ENCODE data around the gene COG2. TPM values are rescaled to one million over a fixed set of nuclear protein-coding genes. Genes with fewer than 3 reads are reported as not detected.
"Not testable (repeated sequence)": the region's sequence is repeated elsewhere in the genome, so short reads cannot be mapped to it uniquely, and the experiment has no call there.

The COG2 gene
- total RNA-seq, 2 experiments from 2014 or later, result 41.0 to 42.4 TPM

- ChIA-PET POLR2A (no interaction called here), CTCF (no interaction called here)
Observed at GRCh38 chr1:230709619-230710542, 67.6 kb downstream of the COG2 start.

DNA sequence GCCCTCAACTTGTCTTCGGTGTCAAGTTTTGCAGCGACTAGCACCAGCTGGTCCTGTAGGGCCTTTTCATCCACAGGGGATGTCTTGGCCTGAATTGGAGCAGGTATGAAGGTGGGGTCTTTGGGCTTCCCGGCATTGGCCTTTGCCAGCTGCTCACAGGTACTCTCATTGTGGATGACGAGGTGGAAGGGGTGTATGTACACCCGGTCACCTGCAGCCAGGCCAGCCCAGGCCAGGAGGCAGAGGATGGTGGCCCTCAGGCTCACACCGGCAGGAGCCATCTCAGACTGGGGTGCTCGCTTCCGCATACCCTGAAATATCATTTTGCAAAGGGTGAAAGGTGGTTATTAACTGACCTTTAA, 68.2 kb downstream of the COG2 start:
- CTCF ChIA-PET, result no interaction called here

DNA sequence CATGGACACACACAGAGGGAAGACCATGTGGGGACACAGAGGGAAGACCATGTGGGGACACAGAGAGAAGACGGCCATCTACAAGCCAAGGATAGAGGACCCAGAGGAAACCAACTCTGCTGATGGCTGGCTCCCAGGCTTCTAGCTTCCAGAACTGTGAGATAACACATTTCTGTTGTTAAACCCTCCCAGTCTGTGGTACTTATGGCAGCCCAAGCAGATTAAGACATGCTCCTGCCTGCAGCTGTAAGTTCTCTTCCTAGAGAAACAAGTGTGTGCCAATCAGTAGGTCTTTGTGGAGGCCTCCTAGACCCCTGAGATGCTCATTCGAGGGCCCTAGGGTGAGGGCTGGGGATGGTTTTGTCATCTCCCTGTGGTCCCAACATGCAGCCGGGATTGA, 69.0 kb downstream of the COG2 start:
- ChIA-PET POLR2A (no interaction called here), CTCF (no interaction called here)

More for the DNA sequence above, 68.2 kb downstream of the COG2 start:
- POLR2A ChIA-PET, result no interaction called here

GRCh38 chr1:230712470-230712942, 70.2 kb downstream of the COG2 start:
- ChIA-PET POLR2A (no interaction called here), CTCF (no interaction called here)

- POLR2A ChIA-PET, result no interaction called here
Observed at GRCh38 chr1:230713138-230713537, 70.9 kb downstream of the COG2 start.

DNA sequence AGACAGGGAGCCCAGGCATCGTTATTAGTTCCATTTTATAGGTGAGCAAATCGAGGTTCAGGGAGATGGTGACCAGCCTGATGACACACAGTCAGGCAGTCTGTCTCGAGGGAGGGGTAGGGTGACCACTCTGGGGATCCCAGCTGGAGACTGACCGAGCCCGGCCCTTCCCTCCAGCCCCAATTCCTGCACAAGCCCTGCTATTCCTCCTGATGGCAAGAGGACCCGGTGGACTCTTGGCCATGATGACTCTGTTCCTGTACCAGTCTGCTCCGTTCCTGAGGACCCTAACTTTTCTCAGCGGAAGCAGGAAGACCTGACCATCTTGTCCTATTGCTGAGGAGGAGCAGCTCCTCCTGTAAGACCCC, 71.2 kb downstream of the COG2 start:
- ChIA-PET POLR2A (no interaction called here), CTCF (no interaction called here)

More at GRCh38 chr1:230713138-230713537, 70.9 kb downstream of the COG2 start:
- CTCF ChIA-PET, result no interaction called here

- CTCF ChIA-PET, result no interaction called here
- POLR2A ChIA-PET, result no interaction called here
Observed at GRCh38 chr1:230713915-230714764, 71.9 kb downstream of the COG2 start, which contains the start of gene AGT. Gene AGT (minus strand): TSS chr1:230714122. CDS start chr1:230710823, 3,299 bp downstream.

GRCh38 chr1:230715510-230715909, 73.2 kb downstream of the COG2 start:
- POLR2A ChIA-PET, result no interaction called here
- CTCF ChIA-PET, result no interaction called here

DNA sequence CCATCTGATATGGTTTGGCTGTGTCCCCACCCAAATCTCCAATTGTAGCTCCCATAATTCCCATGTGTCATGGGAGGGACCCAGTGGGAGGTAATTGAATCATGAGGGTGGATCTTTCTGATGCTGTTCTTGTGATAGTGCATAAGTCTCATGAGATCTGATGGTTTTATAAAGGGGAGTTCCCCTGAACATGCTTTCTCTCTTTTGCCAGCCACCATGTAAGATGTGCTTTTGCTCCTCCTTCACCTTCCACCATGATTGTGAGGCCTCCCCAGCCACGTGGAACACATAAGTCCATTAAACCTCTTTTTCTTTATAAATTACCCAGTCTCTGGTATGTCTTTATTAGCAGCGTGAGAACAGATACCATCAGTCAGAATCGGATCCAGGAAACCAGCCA, 74.2 kb downstream of the COG2 start:
- POLR2A ChIA-PET, CTCF ChIA-PET: not testable (repeated sequence)

- ChIA-PET POLR2A (no interaction called here), CTCF (no interaction called here)
Observed at GRCh38 chr1:230717251-230717650, 75.0 kb downstream of the COG2 start.

DNA sequence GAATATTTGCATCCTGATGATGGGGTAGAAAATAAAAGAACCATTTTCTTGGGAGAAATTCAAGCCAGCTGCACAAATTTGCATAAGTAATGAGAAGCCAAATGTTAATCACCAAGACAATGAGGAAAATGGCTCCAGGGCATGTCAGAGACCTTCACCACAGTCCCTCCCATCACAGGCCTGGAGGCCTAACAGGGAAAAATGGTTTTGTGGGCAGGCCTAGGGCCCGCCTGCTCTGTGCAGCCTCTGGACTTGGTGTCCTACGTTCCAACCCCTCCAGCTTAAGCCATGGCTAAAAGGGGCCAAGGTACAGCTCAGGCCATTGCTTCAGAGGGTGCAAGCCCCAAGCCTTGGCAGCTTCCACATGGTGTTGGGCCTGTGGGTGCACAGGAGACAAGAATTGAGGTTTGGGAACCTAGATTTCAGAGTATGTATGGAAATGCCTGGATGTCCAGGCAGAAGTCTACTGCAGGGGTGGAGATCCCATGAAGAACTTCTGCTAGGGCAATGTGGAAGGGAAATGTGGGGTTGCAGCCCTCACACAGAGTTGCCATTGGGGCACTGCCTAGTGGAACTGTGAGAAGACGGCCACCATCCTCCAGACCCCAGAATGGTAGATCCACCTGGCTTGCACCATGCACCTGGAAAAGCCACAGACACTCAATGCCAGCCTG, 79.7 kb downstream of the COG2 start:
- CTCF ChIA-PET, POLR2A ChIA-PET: not testable (repeated sequence)

DNA sequence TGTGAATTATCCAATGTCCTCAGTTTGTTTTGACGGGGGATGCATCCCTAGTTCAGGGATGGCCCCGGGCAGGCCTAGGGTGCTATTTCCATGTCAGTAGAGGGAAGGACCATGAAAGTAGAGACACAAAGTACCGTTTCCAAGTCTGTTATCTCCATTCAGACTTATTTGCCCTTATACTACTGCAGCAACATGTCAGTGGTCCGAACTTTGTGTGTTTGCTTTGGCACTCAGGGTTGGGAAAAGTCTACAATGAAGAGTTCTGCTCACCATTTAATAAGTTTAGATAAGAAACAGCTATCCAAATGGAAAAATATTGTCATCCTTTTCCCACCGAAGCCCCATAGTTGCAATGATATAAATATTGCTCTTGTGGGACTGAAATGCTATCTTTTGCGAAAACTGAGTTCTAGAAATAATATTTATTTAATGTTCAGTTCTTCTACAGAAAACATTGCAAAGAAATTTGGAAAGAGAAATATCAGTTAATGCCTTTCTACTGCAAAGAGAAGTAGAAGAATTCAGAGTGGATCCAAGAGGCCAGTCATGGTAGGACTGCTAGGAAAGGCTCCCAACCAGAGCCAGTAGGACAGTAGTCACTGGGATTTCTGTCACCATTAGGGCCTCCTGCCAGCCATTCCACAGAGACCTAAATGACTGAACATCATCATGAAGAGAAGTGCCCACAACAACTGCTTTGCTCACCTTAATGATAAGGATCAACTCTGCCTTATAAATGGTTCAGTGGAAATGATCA, 83.2 kb downstream of the COG2 start:
- CTCF ChIA-PET, result no interaction called here

DNA sequence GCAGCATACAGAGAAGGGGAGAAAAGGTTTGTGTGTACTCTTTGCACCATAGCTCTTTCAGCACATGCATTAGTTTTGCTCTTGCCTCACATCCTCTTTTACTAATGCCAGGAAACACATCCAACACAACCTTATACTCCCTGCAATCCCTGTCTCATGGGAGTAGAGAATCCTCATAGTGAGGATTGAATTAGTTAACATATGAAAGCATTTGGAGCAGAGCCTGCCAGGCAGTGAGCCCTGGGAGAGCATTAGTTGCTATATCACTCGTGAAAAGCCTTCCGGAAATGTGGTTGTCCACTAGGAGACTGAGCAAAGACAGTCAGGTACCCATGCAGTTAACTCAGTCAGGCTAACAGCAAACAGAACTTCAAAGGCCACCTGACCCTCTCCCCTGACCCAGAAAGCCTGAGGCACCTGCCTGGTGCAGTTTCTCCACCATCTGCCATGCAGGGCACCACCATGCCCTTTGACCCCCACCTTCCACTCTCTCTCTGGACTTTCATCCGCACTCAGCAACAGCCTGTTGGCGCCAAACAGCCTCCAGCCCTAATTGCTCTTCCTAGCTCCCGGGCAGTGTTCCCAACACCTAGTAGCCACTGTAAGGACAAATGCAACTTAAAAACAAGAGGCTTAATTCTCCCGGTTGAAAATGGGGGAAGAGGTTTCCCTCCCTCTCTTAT, 86.6 kb downstream of the COG2 start:
- ChIA-PET POLR2A (no interaction called here), CTCF (no interaction called here)

More for the DNA sequence above, 83.2 kb downstream of the COG2 start:
- POLR2A ChIA-PET, result no interaction called here

GRCh38 chr1:230730977-230731376, 88.7 kb downstream of the COG2 start:
- ChIA-PET POLR2A (no interaction called here), CTCF (interaction anchor here (0.6 kb wide), 1 partner anchor 935 kb away, joined by 3 read pairs; no protein-coding TSS in a partner anchor)

- POLR2A ChIA-PET, result no interaction called here
- CTCF ChIA-PET, result no interaction called here
Observed at GRCh38 chr1:230735447-230735846, 93.2 kb downstream of the COG2 start.

DNA sequence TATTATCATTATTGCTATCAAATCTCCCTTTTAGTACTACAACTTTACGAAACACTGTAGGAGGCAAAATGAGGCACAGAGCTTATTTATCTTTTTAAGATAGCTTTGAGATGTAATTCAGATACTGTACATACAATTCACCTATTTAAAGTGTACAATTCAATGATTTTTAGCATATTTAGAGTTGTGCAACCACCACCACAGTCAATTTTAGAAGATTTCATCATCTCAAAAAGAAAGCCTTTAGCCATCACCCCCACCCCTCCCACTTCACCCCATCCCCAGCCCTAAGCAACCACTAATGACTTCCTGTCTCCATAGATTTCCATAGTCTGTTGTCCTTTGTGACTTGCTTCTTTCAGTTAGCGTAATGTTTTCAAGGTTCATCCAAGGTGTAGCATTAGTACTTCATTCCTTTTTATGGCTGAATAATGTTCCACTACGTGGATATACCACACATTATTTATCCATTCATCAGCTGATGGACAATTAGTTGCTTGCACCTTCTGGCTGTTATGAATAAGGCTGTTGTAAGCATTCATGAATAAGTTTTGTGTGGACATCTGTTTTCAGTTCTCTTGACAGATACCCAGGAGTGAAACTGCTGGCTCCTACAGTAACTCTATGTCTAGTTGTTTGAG, 95.5 kb downstream of the COG2 start:
- ChIA-PET CTCF (no interaction called here), POLR2A (no interaction called here)

DNA sequence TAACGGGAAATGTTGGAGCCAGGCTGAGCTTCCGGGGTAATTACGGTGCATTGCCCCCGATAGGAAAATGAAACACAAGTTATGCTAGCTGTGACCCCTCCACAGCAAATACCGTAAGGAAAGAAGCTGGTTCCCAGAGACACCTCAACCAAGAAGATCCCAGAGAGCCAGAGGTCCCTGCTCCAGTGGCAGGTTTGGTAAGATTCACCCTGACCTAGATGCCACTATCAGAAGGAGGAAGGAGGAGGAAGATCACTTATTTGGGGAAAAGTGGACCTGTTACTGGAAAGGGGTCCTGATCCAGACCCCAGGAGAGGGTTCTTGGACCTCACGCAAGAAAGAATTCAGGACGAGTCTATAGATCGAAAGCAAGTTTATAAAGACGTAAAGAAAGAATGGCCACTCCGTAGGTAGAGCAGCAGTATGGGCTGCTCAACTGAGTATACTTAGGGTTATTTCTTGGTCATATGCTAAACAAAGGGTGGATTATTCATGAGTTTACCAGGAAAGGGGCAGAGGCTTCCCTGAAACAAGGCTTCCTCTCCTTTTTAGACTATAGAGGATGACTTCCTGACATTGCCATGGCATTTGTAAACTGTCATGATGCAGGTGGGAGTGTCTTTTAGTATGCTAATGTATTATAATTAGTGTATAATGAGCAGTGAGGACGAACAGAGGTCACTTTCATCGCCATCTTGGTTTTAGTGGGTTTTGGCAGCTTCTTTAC, 97.4 kb downstream of the COG2 start:
- POLR2A ChIA-PET, result no interaction called here
- CTCF ChIA-PET, result no interaction called here
